Measurements from ENCODE around the gene SYNC. TPM values are rescaled to one million over a fixed set of nuclear protein-coding genes. Genes with fewer than 3 reads are reported as not detected.

Gene SYNC
- total and polyA plus RNA-seq, 2 experiments from 2014 or later, result 6.8 to 9.0 TPM

DNA sequence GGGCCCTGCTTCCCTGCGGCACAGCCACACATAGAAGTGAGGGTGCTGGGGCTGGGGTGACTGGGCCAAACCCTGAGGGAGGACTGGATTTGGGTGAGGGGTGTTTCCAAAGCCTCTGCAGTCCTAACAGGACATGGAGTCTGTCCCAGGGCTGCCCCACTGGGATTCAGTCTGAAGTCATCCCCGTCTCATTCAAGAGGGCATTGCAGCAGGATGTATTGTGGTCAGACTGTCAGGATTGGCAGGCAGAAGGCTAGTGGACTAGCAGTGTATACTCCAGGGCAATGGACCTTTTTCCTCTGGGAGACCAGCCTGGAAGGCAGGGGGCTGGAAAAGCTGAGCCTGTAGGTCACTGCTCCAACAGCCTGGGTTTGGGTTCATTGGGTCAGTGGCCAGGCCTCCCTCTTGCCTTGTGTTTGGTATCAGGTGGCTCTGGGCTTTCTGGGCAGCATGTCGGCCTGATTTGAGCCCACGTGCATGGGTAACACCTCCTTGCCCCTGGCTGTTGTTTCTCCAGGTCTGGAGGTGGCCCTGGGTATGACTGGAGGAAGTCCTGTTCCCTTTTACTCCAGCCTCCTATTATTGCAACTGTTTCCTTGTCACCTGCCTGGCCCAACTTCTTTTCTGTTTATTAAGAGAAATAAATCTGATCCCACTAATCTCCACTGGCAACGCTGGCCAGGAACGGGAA, 41.0 kb upstream of the SYNC start:
- peaks cover 24% of the 10 kb centered on the region for H3K4me1 ChIP-seq (ENCODE audit: insufficient read depth)

DNA sequence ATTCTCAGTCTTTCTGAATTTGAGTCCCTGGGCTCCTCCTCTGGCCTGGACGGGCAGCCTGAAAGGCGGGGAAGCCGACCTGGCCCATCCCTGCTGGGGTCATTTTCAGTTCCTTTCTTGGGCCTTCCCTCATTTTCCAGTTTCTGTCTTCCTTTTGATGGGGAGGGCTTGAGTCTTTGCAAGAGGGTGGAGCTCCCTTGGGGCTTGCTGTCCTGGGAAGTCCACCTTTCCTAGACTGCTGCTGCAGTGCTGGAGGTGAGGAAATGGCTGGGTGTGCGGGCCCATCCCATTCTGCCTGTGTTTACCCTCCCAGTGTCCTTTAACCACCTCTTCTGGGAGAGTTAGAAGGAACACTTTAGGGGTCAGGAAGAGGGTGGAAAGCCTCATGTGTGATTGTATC, 40.4 kb upstream of the SYNC start:
- TF ChIP-seq EZH2 (IDR thresholded peaks at IDR 0.05; ENCODE audit: borderline replicate concordance) (no peak), EZH2phosphoT487 (IDR thresholded peaks at IDR 0.05; ENCODE audit: low read depth, severe bottlenecking, unreplicated experiment) (no peak)
- TF ChIP-seq, protein P1, sequence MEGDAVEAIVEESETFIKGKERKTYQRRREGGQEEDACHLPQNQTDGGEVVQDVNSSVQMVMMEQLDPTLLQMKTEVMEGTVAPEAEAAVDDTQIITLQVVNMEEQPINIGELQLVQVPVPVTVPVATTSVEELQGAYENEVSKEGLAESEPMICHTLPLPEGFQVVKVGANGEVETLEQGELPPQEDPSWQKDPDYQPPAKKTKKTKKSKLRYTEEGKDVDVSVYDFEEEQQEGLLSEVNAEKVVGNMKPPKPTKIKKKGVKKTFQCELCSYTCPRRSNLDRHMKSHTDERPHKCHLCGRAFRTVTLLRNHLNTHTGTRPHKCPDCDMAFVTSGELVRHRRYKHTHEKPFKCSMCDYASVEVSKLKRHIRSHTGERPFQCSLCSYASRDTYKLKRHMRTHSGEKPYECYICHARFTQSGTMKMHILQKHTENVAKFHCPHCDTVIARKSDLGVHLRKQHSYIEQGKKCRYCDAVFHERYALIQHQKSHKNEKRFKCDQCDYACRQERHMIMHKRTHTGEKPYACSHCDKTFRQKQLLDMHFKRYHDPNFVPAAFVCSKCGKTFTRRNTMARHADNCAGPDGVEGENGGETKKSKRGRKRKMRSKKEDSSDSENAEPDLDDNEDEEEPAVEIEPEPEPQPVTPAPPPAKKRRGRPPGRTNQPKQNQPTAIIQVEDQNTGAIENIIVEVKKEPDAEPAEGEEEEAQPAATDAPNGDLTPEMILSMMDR (IDR thresholded peaks at IDR 0.05; ENCODE audit: poor library complexity), result no peak
- WGBS (ENCODE audit: low lambda C conversion rate, missing lambda C conversion rate), result 38% methylated on average over 4 of the region's 4 CpGs
- Histone ChIP-seq H3K36me3 (replicated peaks; ENCODE audit: insufficient read depth, low read depth) (no peaks in the 10 kb centered on the region), H4K20me1 (ENCODE audit: insufficient read depth, poor library complexity, severe bottlenecking) (peaks cover 17% of the 10 kb centered on the region), H3K4me1 (ENCODE audit: insufficient read depth) (peaks cover 24% of the 10 kb centered on the region), H3K9me2 (replicated peaks; ENCODE audit: insufficient read depth) (no peaks in the 10 kb centered on the region), H3K27ac (peak overlapping the region; percentile 94), H3K9me3 (ENCODE audit: low read depth) (no peaks in the 10 kb centered on the region), H3K4me2 (peak overlapping the region; percentile 78), H3K79me2 (peaks cover 51% of the 10 kb centered on the region), H3K4me3 (peak overlapping the region; percentile 76), H3K27me3 (no peaks in the 10 kb centered on the region), H2AFZ (no peak overlapping the region)
- DNase-seq (ENCODE audit: low spot score), result peak; percentile 60

More for the DNA sequence above, 41.0 kb upstream of the SYNC start:
- no peaks in the 10 kb centered on the region for H3K9me2 ChIP-seq (replicated peaks; ENCODE audit: insufficient read depth)
- peak overlapping the region; percentile 94 for H3K27ac ChIP-seq
- no peaks in the 10 kb centered on the region for H3K27me3 ChIP-seq
- 32% methylated on average over 6 of the region's 6 CpGs for WGBS (ENCODE audit: low lambda C conversion rate, missing lambda C conversion rate)
- no peak for DNase-seq (ENCODE audit: low spot score)
- TF ChIP-seq EZH2 (IDR thresholded peaks at IDR 0.05; ENCODE audit: borderline replicate concordance), result no peak
- no peak for TF ChIP-seq EZH2phosphoT487 (IDR thresholded peaks at IDR 0.05; ENCODE audit: low read depth, severe bottlenecking, unreplicated experiment)
- TF ChIP-seq, protein P1 (IDR thresholded peaks at IDR 0.05; ENCODE audit: poor library complexity), result no peak
- no peaks in the 10 kb centered on the region for H3K36me3 ChIP-seq (replicated peaks; ENCODE audit: insufficient read depth, low read depth)
- H3K79me2 ChIP-seq, result peaks cover 57% of the 10 kb centered on the region
- H2AFZ ChIP-seq, result no peak overlapping the region
- H3K4me3 ChIP-seq, result peak overlapping the region; percentile 11
- peak overlapping the region; percentile 78 for H3K4me2 ChIP-seq
- H3K9me3 ChIP-seq (ENCODE audit: low read depth), result no peaks in the 10 kb centered on the region
- peaks cover 22% of the 10 kb centered on the region for H4K20me1 ChIP-seq (ENCODE audit: insufficient read depth, poor library complexity, severe bottlenecking)

DNA sequence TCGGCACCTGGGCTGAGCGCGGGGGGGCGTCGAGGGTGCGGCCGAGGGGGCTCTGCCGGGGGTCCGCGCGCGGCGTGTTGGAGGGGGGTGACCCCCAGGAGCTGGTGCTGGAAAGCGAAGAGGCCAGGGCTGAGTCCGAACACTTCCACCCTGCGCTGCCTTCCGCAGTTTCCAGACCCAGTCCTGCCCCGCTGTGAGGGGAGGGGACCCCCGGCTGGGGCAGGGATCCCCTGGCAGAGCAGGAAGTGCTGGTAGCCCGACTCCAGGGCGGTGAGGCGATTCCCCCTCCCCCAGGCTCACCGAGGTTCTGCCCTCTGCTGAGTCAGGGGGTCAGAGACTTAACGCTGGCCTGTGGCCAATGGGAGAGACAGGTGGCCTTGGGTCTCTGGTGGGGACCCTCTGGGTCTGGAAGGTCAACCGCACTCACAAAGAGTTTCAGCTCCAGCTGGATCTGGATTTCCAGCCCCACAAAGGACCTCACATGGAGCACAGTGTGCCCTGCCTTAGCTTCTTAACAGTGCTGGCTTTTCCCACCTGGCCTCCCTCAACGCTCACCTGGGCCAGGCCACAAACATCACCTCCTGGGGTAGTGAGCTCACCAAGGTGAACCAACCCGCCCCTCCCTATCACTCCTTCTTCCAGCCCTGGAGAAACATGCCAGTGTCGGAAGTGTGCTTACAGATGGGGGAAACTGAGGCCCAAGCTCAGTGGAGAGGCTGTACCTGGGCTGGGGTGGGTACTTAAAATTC, 39.8 kb upstream of the SYNC start:
- Histone ChIP-seq H3K4me1 (ENCODE audit: insufficient read depth) (peaks cover 24% of the 10 kb centered on the region), H3K9me3 (ENCODE audit: low read depth) (no peaks in the 10 kb centered on the region), H3K4me3 (peak overlapping the region; percentile 76), H3K4me2 (peak overlapping the region; percentile 78), H2AFZ (peak overlapping the region; percentile 83), H3K36me3 (replicated peaks; ENCODE audit: insufficient read depth, low read depth) (no peaks in the 10 kb centered on the region), H3K27ac (peak overlapping the region; percentile 94), H3K27me3 (no peaks in the 10 kb centered on the region), H3K79me2 (peaks cover 45% of the 10 kb centered on the region), H4K20me1 (ENCODE audit: insufficient read depth, poor library complexity, severe bottlenecking) (peaks cover 16% of the 10 kb centered on the region), H3K9me2 (replicated peaks; ENCODE audit: insufficient read depth) (no peaks in the 10 kb centered on the region)
- TF ChIP-seq, protein P1 (IDR thresholded peaks at IDR 0.05; ENCODE audit: poor library complexity), result no peak
- TF ChIP-seq EZH2phosphoT487 (IDR thresholded peaks at IDR 0.05; ENCODE audit: low read depth, severe bottlenecking, unreplicated experiment) (no peak), EZH2 (IDR thresholded peaks at IDR 0.05; ENCODE audit: borderline replicate concordance) (no peak)
- DNase-seq (ENCODE audit: low spot score), result peak; percentile 67
- 22% methylated on average over 12 of the region's 28 CpGs for WGBS (ENCODE audit: low lambda C conversion rate, missing lambda C conversion rate)
